ENCODE results near the gene GOLPH3. TPM values are rescaled to one million over a fixed set of nuclear protein-coding genes. Genes with fewer than 3 reads are reported as not detected.

Gene GOLPH3
- total and polyA plus RNA-seq, 12 donors, result 23.2 to 69.5 (median 38.0) TPM

- Histone ChIP-seq H3K36me3 (peaks cover 0 to 8% (median 0%) of the 10 kb centered on the region in 9 donors), H3K9me3 (no peaks in the 10 kb centered on the region), H3K4me1 (peaks cover 20 to 97% (median 84%) of the 10 kb centered on the region in 9 donors), H3K27me3 (no peaks in the 10 kb centered on the region), H3K4me3 (no peak overlapping the region), H3K27ac (peak overlapping the region in 2 of 10 donors; percentile 36)
- TF ChIP-seq, protein P1, sequence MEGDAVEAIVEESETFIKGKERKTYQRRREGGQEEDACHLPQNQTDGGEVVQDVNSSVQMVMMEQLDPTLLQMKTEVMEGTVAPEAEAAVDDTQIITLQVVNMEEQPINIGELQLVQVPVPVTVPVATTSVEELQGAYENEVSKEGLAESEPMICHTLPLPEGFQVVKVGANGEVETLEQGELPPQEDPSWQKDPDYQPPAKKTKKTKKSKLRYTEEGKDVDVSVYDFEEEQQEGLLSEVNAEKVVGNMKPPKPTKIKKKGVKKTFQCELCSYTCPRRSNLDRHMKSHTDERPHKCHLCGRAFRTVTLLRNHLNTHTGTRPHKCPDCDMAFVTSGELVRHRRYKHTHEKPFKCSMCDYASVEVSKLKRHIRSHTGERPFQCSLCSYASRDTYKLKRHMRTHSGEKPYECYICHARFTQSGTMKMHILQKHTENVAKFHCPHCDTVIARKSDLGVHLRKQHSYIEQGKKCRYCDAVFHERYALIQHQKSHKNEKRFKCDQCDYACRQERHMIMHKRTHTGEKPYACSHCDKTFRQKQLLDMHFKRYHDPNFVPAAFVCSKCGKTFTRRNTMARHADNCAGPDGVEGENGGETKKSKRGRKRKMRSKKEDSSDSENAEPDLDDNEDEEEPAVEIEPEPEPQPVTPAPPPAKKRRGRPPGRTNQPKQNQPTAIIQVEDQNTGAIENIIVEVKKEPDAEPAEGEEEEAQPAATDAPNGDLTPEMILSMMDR (IDR thresholded peaks at IDR 0.05), result no peak
- 91 to 93% methylated on average over 1 of the region's 1 CpG for WGBS, 2 donors
- ATAC-seq (no peak), DNase-seq (no peak)
- intact Hi-C loops (cut with DNase I), result no loop called here
Observed at GRCh38 chr5:32150366-32150765, 23.8 kb downstream of the GOLPH3 start.

DNA sequence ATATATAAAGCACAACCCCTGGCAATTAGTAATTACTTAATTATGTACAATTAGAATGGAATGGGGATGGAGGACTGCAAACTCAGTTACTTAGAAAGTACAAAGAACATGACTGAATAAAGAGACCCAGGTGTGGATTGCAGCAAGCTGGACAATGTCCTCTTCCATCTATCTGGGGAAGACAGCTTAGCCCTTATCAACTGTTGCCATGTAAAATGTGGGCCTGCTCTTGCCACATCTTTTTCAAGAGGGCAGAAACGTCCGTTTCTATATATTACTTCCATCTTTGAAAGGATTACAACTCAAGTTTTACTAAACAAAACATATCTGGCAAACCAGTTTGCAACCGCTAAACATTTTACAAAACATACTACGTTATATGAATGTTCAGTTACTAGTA, 26.2 kb downstream of the GOLPH3 start:
- H3K4me1 ChIP-seq, result peaks cover 22 to 94% (median 85%) of the 10 kb centered on the region in 9 donors
- H3K4me3 ChIP-seq, result no peak overlapping the region
- peaks cover 0 to 12% (median 0%) of the 10 kb centered on the region in 9 donors for H3K36me3 ChIP-seq
- WGBS, 2 donors, result 69 to 73% methylated on average over 4 of the region's 4 CpGs
- ATAC-seq, result no peak
- H3K27me3 ChIP-seq, result no peaks in the 10 kb centered on the region
- no peaks in the 10 kb centered on the region for H3K9me3 ChIP-seq
- H3K27ac ChIP-seq, result no peak overlapping the region
- TF ChIP-seq, protein P1 (IDR thresholded peaks at IDR 0.05), result no peak
- intact Hi-C loops (cut with DNase I), result no loop called here
- no peak for DNase-seq

GRCh38 chr5:32147236-32147635, 26.9 kb downstream of the GOLPH3 start:
- H3K27ac ChIP-seq, result no peak overlapping the region
- 61 to 63% methylated on average over 3 of the region's 3 CpGs for WGBS, 2 donors

GRCh38 chr5:32145378-32145777, 28.7 kb downstream of the GOLPH3 start:
- TF ChIP-seq, protein P1 (IDR thresholded peaks at IDR 0.05), result no peak
- intact Hi-C loops (cut with DNase I), result no loop called here
- no peaks in the 10 kb centered on the region for H3K27me3 ChIP-seq
- DNase-seq (no peak), ATAC-seq (peak in 3 of 8 donors; percentile 29 to 38 (median 32))
- whole genome bisulfite sequencing, 2 donors, result 33 to 55% methylated on average over 2 of the region's 2 CpGs
- no peaks in the 10 kb centered on the region for H3K9me3 ChIP-seq
- H3K36me3 ChIP-seq, result peaks cover 0 to 12% (median 0%) of the 10 kb centered on the region in 9 donors
- peaks cover 21 to 71% (median 63%) of the 10 kb centered on the region in 9 donors for H3K4me1 ChIP-seq
- H3K27ac ChIP-seq, result peak overlapping the region in 7 of 10 donors; percentile 0 to 61 (median 34)
- no peak overlapping the region for H3K4me3 ChIP-seq

More at GRCh38 chr5:32147236-32147635, 26.9 kb downstream of the GOLPH3 start:
- ATAC-seq (peak in 1 of 8 donors; percentile 27), DNase-seq (no peak)
- TF ChIP-seq, protein P1 (IDR thresholded peaks at IDR 0.05), result no peak
- Histone ChIP-seq H3K4me3 (no peak overlapping the region), H3K27me3 (no peaks in the 10 kb centered on the region), H3K9me3 (no peaks in the 10 kb centered on the region), H3K4me1 (peaks cover 21 to 87% (median 80%) of the 10 kb centered on the region in 9 donors), H3K36me3 (peaks cover 0 to 12% (median 0%) of the 10 kb centered on the region in 9 donors)
- intact Hi-C loops (cut with DNase I), result no loop called here

Measured in heart right ventricle (tissue), 16 donors.